HEK293 (cell line): Measurements from ENCODE around the gene VIPR2.

Experiments
- CTCF ChIA-PET: fragments of 350-600 bp; formaldehyde crosslinking; extraction: SDS; loops from one replicate; lab custom pipeline; 2021; ENCODE audit warnings: antibody characterized with exemption; lab: Yijun Ruan, JAX
- POLR2A ChIA-PET: fragments of 300-600 bp; formaldehyde crosslinking; extraction: SDS; loops from one replicate; lab custom pipeline; 2020; ENCODE audit warnings: antibody characterized with exemption, inconsistent platforms; lab: Yijun Ruan, JAX
- H3K27ac ChIP-seq: fragments of 200-500 bp; sonication (Bioruptor generic); 2 replicates; pipeline ENCODE4 v1.5.1; 2014; ENCODE audit warnings: low read depth, low read length, control low read depth, inconsistent platforms; ENCODE audit errors: extremely low read depth
- H3K36me3 ChIP-seq, 2 experiments: fragments of 200-500 bp in 1 of 2; sonication (Bioruptor generic) in 1 of 2; 1 replicate in 1 of 2; 2 replicates in 1 of 2; pipeline ENCODE4 v1.5.1; 2014 to 2017; ENCODE audit warnings: inconsistent platforms in 2 of 2, low read length in 2 of 2; ENCODE audit not compliant: control insufficient read depth in 2 of 2, insufficient read depth in 1 of 2
- H3K4me1 ChIP-seq: fragments of 200-500 bp; sonication (Bioruptor generic); 2 replicates; pipeline ENCODE4 v1.5.1; 2014; ENCODE audit warnings: mild to moderate bottlenecking, low read length, inconsistent platforms; ENCODE audit not compliant: control insufficient read depth, insufficient read depth
- H3K4me3 ChIP-seq: 2 replicates; pipeline ENCODE4 v1.5.1; 2011; ENCODE audit warnings: low read depth, mild to moderate bottlenecking, control low read depth, low read length, moderate library complexity
- H3K9me3 ChIP-seq: fragments of 200-500 bp; sonication (Bioruptor generic); 2 replicates; pipeline ENCODE4 v1.5.1; 2014; ENCODE audit warnings: low read depth, low read length, inconsistent platforms; ENCODE audit not compliant: control insufficient read depth, insufficient read depth
- KLF10 ChIP-seq: fragments of 450-650 bp; IDR thresholded peaks from 2 replicates; pipeline ENCODE4 v1.5.1; 2018; ENCODE audit warnings: missing biosample characterization, mild to moderate bottlenecking, missing genetic modification characterization
- KLF16 ChIP-seq: fragments of 450-650 bp; formaldehyde crosslinking; IDR thresholded peaks from 2 replicates; pipeline ENCODE4 v1.5.1; 2017; ENCODE audit warnings: missing biosample characterization, missing genetic modification characterization
- SCRT1 ChIP-seq: fragments of 450-650 bp; formaldehyde crosslinking; IDR thresholded peaks from 2 replicates; pipeline ENCODE4 v1.5.1; 2016; ENCODE audit warnings: missing biosample characterization, missing genetic modification characterization, borderline replicate concordance
- YY1 ChIP-seq: fragments of 450-650 bp; formaldehyde crosslinking; IDR thresholded peaks from 2 replicates; pipeline ENCODE4 v1.5.1; 2018; ENCODE audit warnings: missing biosample characterization, missing genetic modification characterization
- ZFP41 ChIP-seq: fragments of 450-650 bp; formaldehyde crosslinking; IDR thresholded peaks from 2 replicates; pipeline ENCODE4 v1.5.1; 2016; ENCODE audit warnings: missing biosample characterization, missing genetic modification characterization, borderline replicate concordance
- ZNF155 ChIP-seq: fragments of 450-650 bp; formaldehyde crosslinking; IDR thresholded peaks from 2 replicates; pipeline ENCODE4 v1.5.1; 2016; ENCODE audit warnings: missing biosample characterization, missing genetic modification characterization
- ZNF184 ChIP-seq: fragments of 450-650 bp; IDR thresholded peaks from 2 replicates; pipeline ENCODE4 v1.5.1; 2018; ENCODE audit warnings: missing biosample characterization, mild to moderate bottlenecking, missing genetic modification characterization
- ZNF19 ChIP-seq: fragments of 450-650 bp; formaldehyde crosslinking; IDR thresholded peaks from 2 replicates; pipeline ENCODE4; 2016; ENCODE audit warnings: missing biosample characterization, missing genetic modification characterization, low read depth
- ZNF211 ChIP-seq: fragments of 450-650 bp; formaldehyde crosslinking; IDR thresholded peaks from 2 replicates; pipeline ENCODE4 v1.5.1; 2016; ENCODE audit warnings: low read depth, missing biosample characterization, missing genetic modification characterization
- ZNF391 ChIP-seq: fragments of 450-650 bp; formaldehyde crosslinking; IDR thresholded peaks from 2 replicates; pipeline ENCODE4 v1.5.1; 2016; ENCODE audit warnings: low read depth, missing biosample characterization, missing genetic modification characterization, borderline replicate concordance
- ZNF423 ChIP-seq: fragments of 450-650 bp; formaldehyde crosslinking; IDR thresholded peaks from 2 replicates; pipeline ENCODE4 v1.5.1; 2016; ENCODE audit warnings: missing biosample characterization, missing genetic modification characterization
- ZNF514 ChIP-seq: fragments of 450-650 bp; formaldehyde crosslinking; IDR thresholded peaks from 2 replicates; pipeline ENCODE4 v1.5.1; 2016; ENCODE audit warnings: missing biosample characterization, missing genetic modification characterization
- ZNF560 ChIP-seq: fragments of 450-650 bp; formaldehyde crosslinking; IDR thresholded peaks from 2 replicates; pipeline ENCODE4 v1.5.1; 2017; ENCODE audit warnings: missing biosample characterization, missing genetic modification characterization, borderline replicate concordance
- ZNF585B ChIP-seq: fragments of 450-650 bp; formaldehyde crosslinking; IDR thresholded peaks from 2 replicates; pipeline ENCODE4 v1.5.1; 2016; ENCODE audit warnings: missing biosample characterization, missing genetic modification characterization
- ZNF596 ChIP-seq: fragments of 450-650 bp; IDR thresholded peaks from 2 replicates; pipeline ENCODE4 v1.5.0; 2018; ENCODE audit warnings: missing biosample characterization, mild to moderate bottlenecking, missing genetic modification characterization, moderate library complexity
- ZNF701 ChIP-seq: fragments of 450-650 bp; formaldehyde crosslinking; IDR thresholded peaks from 2 replicates; pipeline ENCODE4 v1.5.1; 2016; ENCODE audit warnings: missing biosample characterization, missing genetic modification characterization
- ZNF777 ChIP-seq: fragments of 450-650 bp; formaldehyde crosslinking; IDR thresholded peaks from 2 replicates; pipeline ENCODE4 v1.5.1; 2017; ENCODE audit warnings: missing biosample characterization, missing genetic modification characterization, borderline replicate concordance
- ZNF791 ChIP-seq: fragments of 450-650 bp; formaldehyde crosslinking; IDR thresholded peaks from 2 replicates; pipeline ENCODE4 v1.5.1; 2016; ENCODE audit warnings: missing biosample characterization, missing genetic modification characterization
- ZNF792 ChIP-seq: fragments of 450-650 bp; formaldehyde crosslinking; IDR thresholded peaks from 2 replicates; pipeline ENCODE4 v1.5.1; 2016; ENCODE audit warnings: missing biosample characterization, missing genetic modification characterization
- ZSCAN16 ChIP-seq: fragments of 450-650 bp; formaldehyde crosslinking; IDR thresholded peaks from 2 replicates; pipeline ENCODE4 v1.5.1; 2016; ENCODE audit warnings: missing biosample characterization, missing genetic modification characterization
- ZSCAN30 ChIP-seq: fragments of 450-650 bp; IDR thresholded peaks from 2 replicates; pipeline ENCODE4 v1.5.1; 2018; ENCODE audit warnings: missing biosample characterization, mild to moderate bottlenecking, missing genetic modification characterization, moderate library complexity
- TF ChIP-seq, protein P1 (sequence below): fragments of 450-650 bp; formaldehyde crosslinking; IDR thresholded peaks from 2 replicates; pipeline ENCODE4 v1.5.1; 2016; ENCODE audit warnings: missing biosample characterization, missing genetic modification characterization
- TF ChIP-seq, protein P2 (sequence below): fragments of 450-650 bp; formaldehyde crosslinking; IDR thresholded peaks from 2 replicates; pipeline ENCODE4 v1.5.1; 2016; ENCODE audit warnings: missing biosample characterization, missing genetic modification characterization
- TF ChIP-seq, protein P3 (sequence below): fragments of 450-650 bp; formaldehyde crosslinking; IDR thresholded peaks from 2 replicates; pipeline ENCODE4; 2016; ENCODE audit warnings: missing biosample characterization, missing genetic modification characterization

VIPR2 gene

DNA sequence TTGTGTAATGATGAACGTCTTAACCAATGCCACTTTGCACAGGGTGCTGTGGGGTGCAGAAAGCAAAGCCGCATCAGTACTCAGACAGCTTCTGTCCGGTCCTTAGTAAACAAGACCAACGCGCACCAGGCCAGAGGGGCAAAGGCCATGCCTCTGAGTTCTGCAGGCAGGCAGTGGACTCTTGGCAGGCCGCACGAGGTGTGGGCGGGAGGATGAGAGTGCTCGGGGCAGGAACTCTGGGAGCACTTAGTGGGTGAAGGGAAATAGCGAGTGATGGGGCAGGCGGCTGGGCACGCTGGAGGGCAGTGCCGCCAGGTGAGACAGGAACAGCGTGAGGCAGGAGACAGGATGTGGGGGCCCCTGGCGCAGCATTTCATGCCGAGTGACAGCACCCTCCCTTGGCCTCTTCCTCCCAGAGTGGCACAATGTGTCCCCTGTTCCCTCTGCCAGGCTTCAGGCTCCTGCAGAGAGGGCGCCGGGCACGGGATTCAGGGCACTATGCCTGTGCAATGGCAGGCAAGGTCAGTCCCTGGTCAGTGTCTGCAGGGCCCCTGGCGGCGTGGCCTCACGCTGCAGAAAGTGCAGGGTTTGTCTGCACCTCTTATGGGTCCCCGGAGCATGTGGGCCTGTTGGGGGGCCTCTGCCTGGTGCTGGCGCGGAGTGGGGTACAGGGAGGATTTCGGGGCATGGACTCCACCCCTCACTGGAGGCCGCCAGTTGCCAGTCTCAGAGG is 60.4 kb downstream of the VIPR2 start:
- no peak overlapping the region for H3K4me3 ChIP-seq
- ChIA-PET POLR2A (no interaction called here), CTCF (no interaction called here)
- TF ChIP-seq ZNF184 = no peak
- no peak for TF ChIP-seq ZNF560 (tag by site-specific recombination)
- TF ChIP-seq KLF16 (tag by site-specific recombination) = no peak
- TF ChIP-seq ZSCAN30 = no peak
- no peak for TF ChIP-seq SCRT1 (tag by site-specific recombination)
- no peak for TF ChIP-seq ZNF19
- TF ChIP-seq, protein P1, sequence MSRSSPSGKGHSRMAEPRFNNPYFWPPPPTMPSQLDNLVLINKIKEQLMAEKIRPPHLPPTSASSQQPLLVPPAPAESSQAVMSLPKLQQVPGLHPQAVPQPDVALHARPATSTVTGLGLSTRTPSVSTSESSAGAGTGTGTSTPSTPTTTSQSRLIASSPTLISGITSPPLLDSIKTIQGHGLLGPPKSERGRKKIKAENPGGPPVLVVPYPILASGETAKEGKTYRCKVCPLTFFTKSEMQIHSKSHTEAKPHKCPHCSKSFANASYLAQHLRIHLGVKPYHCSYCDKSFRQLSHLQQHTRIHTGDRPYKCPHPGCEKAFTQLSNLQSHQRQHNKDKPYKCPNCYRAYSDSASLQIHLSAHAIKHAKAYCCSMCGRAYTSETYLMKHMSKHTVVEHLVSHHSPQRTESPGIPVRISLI (tag by site-specific recombination) = no peak
- TF ChIP-seq ZNF791 (tag by site-specific recombination) = no peak
- TF ChIP-seq ZFP41 = no peak
- no peak for TF ChIP-seq ZNF596 (tag by site-specific recombination)
- no peak for TF ChIP-seq ZNF701 (tag by site-specific recombination)
- no peak for TF ChIP-seq ZNF391 (tag by site-specific recombination)
- TF ChIP-seq ZNF423 (tag by site-specific recombination) = no peak
- H3K4me1 ChIP-seq = no peaks in the 10 kb centered on the region
- H3K36me3 ChIP-seq = no peaks in the 10 kb centered on the region
- H3K9me3 ChIP-seq = no peaks in the 10 kb centered on the region
- no peak overlapping the region for H3K27ac ChIP-seq

DNA sequence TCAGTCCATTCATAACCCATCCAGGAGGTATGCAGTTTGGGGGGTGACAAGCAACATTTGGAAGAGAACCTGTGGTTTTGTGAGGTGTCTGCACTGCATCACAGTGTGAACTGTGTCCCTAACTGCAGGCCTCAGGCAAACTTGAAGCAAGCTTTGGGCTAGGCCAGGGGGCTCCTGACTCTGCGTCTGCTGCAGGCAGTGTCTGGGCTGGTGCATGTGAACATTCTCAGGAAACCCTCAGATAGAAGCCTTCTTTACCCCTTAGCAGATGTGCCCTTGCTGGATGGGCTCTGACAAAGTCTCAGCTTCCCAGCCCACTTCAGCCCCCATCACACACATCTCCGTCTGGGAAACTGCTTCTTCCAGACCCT is 61.0 kb downstream of the VIPR2 start:
- no peaks in the 10 kb centered on the region for H3K36me3 ChIP-seq
- H3K4me1 ChIP-seq = no peaks in the 10 kb centered on the region
- TF ChIP-seq ZNF155 (no peak), ZNF792 (no peak), ZNF777 (tag by site-specific recombination) (no peak), ZNF560 (tag by site-specific recombination) (no peak), YY1 (tag by site-specific recombination) (no peak), ZNF514 (tag by site-specific recombination) (no peak), ZSCAN16 (tag by site-specific recombination) (no peak), KLF10 (tag by site-specific recombination) (no peak), ZNF585B (tag by site-specific recombination) (no peak), ZNF211 (tag by site-specific recombination) (no peak)
- TF ChIP-seq, protein P2, sequence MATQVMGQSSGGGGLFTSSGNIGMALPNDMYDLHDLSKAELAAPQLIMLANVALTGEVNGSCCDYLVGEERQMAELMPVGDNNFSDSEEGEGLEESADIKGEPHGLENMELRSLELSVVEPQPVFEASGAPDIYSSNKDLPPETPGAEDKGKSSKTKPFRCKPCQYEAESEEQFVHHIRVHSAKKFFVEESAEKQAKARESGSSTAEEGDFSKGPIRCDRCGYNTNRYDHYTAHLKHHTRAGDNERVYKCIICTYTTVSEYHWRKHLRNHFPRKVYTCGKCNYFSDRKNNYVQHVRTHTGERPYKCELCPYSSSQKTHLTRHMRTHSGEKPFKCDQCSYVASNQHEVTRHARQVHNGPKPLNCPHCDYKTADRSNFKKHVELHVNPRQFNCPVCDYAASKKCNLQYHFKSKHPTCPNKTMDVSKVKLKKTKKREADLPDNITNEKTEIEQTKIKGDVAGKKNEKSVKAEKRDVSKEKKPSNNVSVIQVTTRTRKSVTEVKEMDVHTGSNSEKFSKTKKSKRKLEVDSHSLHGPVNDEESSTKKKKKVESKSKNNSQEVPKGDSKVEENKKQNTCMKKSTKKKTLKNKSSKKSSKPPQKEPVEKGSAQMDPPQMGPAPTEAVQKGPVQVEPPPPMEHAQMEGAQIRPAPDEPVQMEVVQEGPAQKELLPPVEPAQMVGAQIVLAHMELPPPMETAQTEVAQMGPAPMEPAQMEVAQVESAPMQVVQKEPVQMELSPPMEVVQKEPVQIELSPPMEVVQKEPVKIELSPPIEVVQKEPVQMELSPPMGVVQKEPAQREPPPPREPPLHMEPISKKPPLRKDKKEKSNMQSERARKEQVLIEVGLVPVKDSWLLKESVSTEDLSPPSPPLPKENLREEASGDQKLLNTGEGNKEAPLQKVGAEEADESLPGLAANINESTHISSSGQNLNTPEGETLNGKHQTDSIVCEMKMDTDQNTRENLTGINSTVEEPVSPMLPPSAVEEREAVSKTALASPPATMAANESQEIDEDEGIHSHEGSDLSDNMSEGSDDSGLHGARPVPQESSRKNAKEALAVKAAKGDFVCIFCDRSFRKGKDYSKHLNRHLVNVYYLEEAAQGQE = no peak
- TF ChIP-seq, protein P3, sequence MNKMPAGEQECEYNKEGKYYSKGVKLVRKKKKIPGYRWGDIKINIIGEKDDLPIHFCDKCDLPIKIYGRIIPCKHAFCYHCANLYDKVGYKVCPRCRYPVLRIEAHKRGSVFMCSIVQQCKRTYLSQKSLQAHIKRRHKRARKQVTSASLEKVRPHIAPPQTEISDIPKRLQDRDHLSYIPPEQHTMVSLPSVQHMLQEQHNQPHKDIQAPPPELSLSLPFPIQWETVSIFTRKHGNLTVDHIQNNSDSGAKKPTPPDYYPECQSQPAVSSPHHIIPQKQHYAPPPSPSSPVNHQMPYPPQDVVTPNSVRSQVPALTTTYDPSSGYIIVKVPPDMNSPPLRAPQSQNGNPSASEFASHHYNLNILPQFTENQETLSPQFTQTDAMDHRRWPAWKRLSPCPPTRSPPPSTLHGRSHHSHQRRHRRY (tag by site-specific recombination) = no peak
- ChIA-PET CTCF (no interaction called here), POLR2A (no interaction called here)
- no peak overlapping the region for H3K4me3 ChIP-seq
- no peaks in the 10 kb centered on the region for H3K9me3 ChIP-seq
- H3K27ac ChIP-seq = no peak overlapping the region
